Thoracic aorta (tissue), 2 donors: ENCODE data around the gene XNDC1N. TPM values are rescaled to one million over a fixed set of nuclear protein-coding genes. Genes with fewer than 3 reads are reported as not detected.
"Not testable (repeated sequence)": the region's sequence is repeated elsewhere in the genome, so short reads cannot be mapped to it uniquely, and the experiment has no call there.

ENCODE experiments used
- ATAC-seq: fragments of 150-250 bp; one replicate; pipeline ENCODE4 v1.8.0; 2017; ENCODE audit warnings: low read depth; ENCODE audit not compliant: insufficient number of reproducible peaks, low FRiP score
- DNase-seq: peaks from one replicate; pipeline ENCODE4 v3.0.0-alpha.2; 2020; ENCODE audit warnings: low spot score
- H3K27ac ChIP-seq, 2 donors: fragments of 200-600 bp; sonication (generic); 1 replicate in 1 of 2; 2 replicates in 1 of 2; pipeline ENCODE4 v1.5.1; 2016; ENCODE audit warnings: mild to moderate bottlenecking in 2 of 2, moderate library complexity in 2 of 2
- H3K27me3 ChIP-seq: fragments of 200-600 bp; sonication (generic); replicated peaks from 2 replicates; pipeline ENCODE4 v1.6.0; 2016; ENCODE audit warnings: mild to moderate bottlenecking; ENCODE audit not compliant: insufficient read depth
- H3K36me3 ChIP-seq: fragments of 200-600 bp; sonication (generic); one replicate; pipeline ENCODE4 v1.5.1; 2016
- H3K4me1 ChIP-seq, 2 donors: fragments of 200-600 bp; sonication (generic); 1 replicate in 1 of 2; 2 replicates in 1 of 2; pipeline versions ENCODE4 v1.5.1 to v1.6.0; 2016; ENCODE audit warnings: low read depth in 2 of 2, mild to moderate bottlenecking in 1 of 2; ENCODE audit not compliant: control insufficient read depth in 1 of 2
- H3K4me3 ChIP-seq: fragments of 200-600 bp; sonication (generic); 2 replicates; pipeline ENCODE4 v1.5.1; 2016; ENCODE audit warnings: mild to moderate bottlenecking
- H3K9me3 ChIP-seq: fragments of 200-600 bp; sonication (generic); 2 replicates; pipeline ENCODE4 v1.5.1; 2016
- CTCF ChIP-seq: fragments of 200-600 bp; sonication (generic); IDR thresholded peaks from one replicate; pipeline ENCODE4 v1.5.1; 2019; ENCODE audit warnings: antibody characterized with exemption
- total RNA-seq, 2 donors: library from RNA; depleted of rRNA; stranded (reverse); fragments of >200 nt; gene quantifications; one replicate each; pipeline versions ENCODE4 v1.1.0 to v1.2.3, GENCODE V29; 2016

XNDC1N gene
- total RNA-seq, 2 donors from 2014 or later = 6.0 to 7.7 TPM

DNA sequence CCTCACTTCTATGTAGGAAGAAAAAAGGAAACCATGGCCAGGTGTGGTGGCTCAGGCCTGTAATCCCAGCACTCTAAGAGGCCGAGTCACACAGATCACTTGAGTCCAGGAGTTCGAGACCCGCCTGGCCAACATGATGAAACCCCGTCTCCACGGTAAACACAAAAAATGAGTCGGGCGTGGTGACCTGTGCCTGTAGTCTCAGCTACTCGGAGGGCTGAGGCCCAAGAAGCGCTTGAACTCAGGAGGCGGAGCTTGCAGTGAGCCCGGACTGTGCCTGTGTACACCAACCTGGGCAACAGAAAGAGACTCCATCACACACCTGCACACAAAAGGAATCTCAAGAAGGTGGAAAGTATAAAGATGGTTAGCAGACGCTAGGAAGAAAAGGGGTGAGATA lies 32.4 kb downstream of the XNDC1N start:
- ATAC-seq = no peak
- H3K27ac ChIP-seq = no peak overlapping the region
- TF ChIP-seq CTCF = no peak
- no peak overlapping the region for H3K4me3 ChIP-seq
- no peaks in the 10 kb centered on the region for H3K4me1 ChIP-seq
- H3K9me3 ChIP-seq = no peaks in the 10 kb centered on the region
- no peaks in the 10 kb centered on the region for H3K36me3 ChIP-seq
- no peaks in the 10 kb centered on the region for H3K27me3 ChIP-seq
- no peak for DNase-seq

DNA sequence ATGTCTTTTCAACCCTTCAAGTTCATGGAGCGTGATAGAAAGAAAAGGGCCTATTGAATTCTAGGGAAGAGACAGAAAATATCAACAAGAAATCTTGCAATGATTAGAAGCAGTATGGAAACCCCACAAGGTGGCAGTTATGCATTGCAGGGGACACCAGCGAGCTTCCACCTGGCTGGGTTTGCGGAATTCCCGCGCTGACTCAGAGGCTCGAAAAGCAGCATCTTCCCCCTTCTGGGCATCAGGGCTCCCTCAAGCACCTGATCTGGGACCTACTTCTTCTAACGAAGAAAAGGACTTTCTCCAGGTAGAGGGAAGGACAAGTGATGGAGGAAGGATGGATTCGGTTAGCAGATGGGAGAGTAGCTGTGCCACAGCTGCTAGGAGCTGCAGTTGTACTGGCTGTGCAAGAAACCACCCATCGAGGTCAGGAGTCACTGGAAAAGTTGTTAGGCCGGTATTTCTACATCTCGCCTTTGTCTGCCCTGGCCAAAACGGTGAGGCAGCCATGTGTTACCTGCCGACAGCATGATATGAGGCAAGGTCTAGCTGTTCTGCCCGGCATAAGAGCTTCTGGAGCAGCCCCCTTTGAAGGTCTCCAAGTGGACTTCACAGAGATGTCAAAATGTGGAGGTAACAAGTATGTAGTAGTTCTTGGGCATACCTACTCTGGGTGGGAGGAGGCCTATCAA lies 39.1 kb downstream of the XNDC1N start:
- ATAC-seq, H3K4me1 ChIP-seq, DNase-seq, H3K27me3 ChIP-seq, H3K9me3 ChIP-seq, H3K27ac ChIP-seq, H3K4me3 ChIP-seq, H3K36me3 ChIP-seq: not testable (repeated sequence)

DNA sequence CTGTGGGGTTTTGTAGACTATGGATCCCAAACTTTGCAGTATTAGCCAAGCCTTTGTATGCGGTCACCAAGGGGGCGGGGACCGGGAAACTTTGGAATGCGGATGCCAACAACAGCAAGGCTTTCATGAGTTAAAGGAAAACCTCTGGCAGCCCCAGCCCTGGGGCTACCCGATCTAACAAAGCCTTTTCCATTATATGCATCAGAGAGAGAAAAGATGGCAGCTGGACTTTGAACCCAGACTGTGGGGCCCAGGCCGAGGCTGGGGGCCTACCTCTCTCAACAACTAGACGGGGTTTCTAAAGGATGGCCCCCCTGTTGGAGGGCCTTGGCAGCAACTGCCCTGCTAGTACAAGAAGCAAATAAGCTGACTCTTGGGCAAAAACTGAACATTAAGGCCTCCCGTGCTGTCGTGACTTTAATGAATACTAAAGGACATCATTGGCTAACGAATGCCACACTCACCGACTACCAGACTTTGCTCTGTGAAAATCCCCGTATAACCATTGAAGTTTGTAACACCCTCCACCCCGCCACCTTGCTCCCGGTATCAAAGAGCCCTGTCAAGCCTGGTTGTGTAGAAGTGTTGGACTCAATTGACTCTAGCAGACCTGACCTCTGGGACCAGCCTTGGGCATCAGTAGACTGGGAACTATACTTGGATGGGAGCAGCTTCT lies 39.9 kb downstream of the XNDC1N start:
- ATAC-seq, H3K9me3 ChIP-seq, H3K4me3 ChIP-seq, DNase-seq, H3K27me3 ChIP-seq, H3K4me1 ChIP-seq, H3K27ac ChIP-seq, H3K36me3 ChIP-seq: not testable (repeated sequence)

- not testable (repeated sequence) for H3K9me3 ChIP-seq, H3K27me3 ChIP-seq, H3K4me1 ChIP-seq, DNase-seq, ATAC-seq, H3K36me3 ChIP-seq, H3K4me3 ChIP-seq, H3K27ac ChIP-seq
Observed at GRCh38 chr11:71885806-71886205, 42.6 kb downstream of the XNDC1N start.

Other genes with a start within 250 kb of the XNDC1N start
- gene DEFB108B, start 95.4 kb downstream of the XNDC1N start, total RNA-seq = not detected
- not detected for gene DEFB131B, start 50.1 kb downstream of the XNDC1N start, total RNA-seq
- 10 to 100 TPM; 50.2 to 74.6 TPM for gene RNF121, start 452 bp upstream of the XNDC1N start, total RNA-seq
- gene IL18BP, start 70.3 kb upstream of the XNDC1N start, total RNA-seq = 10 to 100 TPM; 20.2 to 32.2 TPM
- gene NUMA1, start 151.9 kb upstream of the XNDC1N start, total RNA-seq = 100 to 1,000 TPM; 282 to 286 TPM
- 10 to 100 TPM in 1 of 2 donors, 1 to 10 TPM in 1; 6.1 to 24.0 TPM for gene LRRC51, start 152.3 kb upstream of the XNDC1N start, total RNA-seq
- gene LAMTOR1, start 174.7 kb upstream of the XNDC1N start, total RNA-seq = 10 to 100 TPM; 68.1 to 94.4 TPM
- not detected for gene TOMT, start 177.3 kb upstream of the XNDC1N start, total RNA-seq
- gene ANAPC15, start 184.1 kb upstream of the XNDC1N start, total RNA-seq = 10 to 100 TPM in 1 of 2 donors, 1 to 10 TPM in 1; 9.8 to 24.2 TPM
- not detected for gene FOLR3, start 207.1 kb upstream of the XNDC1N start, total RNA-seq